Suprapubic skin (tissue), 4 donors: ENCODE data around the gene LSM3.

Experiments
- CTCF ChIP-seq, 2 donors: fragments of 200-600 bp in 1 of 2; fragments of 450-650 bp in 1 of 2; sonication (generic) in 1 of 2; IDR thresholded peaks; one replicate each; pipeline ENCODE4 v1.5.1; 2016 to 2019; ENCODE audit warnings: antibody characterized with exemption in 2 of 2, mild to moderate bottlenecking in 1 of 2, moderate library complexity in 1 of 2
- EP300 ChIP-seq: sonication (generic); formaldehyde crosslinking; IDR thresholded peaks from one replicate; pipeline ENCODE4 v1.6.1; 2017; ENCODE audit warnings: antibody characterized with exemption
- POLR2A ChIP-seq, 2 donors: fragments of 450-650 bp; IDR thresholded peaks; one replicate each; pipeline ENCODE4 v1.6.1; 2017; ENCODE audit warnings: antibody characterized with exemption in 2 of 2, mild to moderate bottlenecking in 2 of 2, moderate library complexity in 2 of 2
- POLR2AphosphoS5 ChIP-seq, 3 donors: sonication (generic); formaldehyde crosslinking; IDR thresholded peaks; one replicate each; pipeline ENCODE4 v1.6.1; 2017; ENCODE audit warnings: antibody characterized with exemption in 3 of 3

- no peak for TF ChIP-seq CTCF (IDR thresholded peaks at IDR 0.05)
- no peak for TF ChIP-seq POLR2A (IDR thresholded peaks at IDR 0.05)
- no peak for TF ChIP-seq EP300
- TF ChIP-seq POLR2AphosphoS5 (IDR thresholded peaks at IDR 0.05) = no peak
Observed at GRCh38 chr3:14239940-14240339, 61.3 kb downstream of the LSM3 start.
